Anterior cingulate cortex (tissue), 58 donors: ENCODE results near the gene CPB2.

Experiments
- DNase-seq, 58 donors: peaks; one replicate each; lab custom pipeline; 2025; lab: John Stamatoyannopoulos, UW

The CPB2 gene

GRCh38 chr13:46053162-46054012, 51.4 kb downstream of the CPB2 start:
- no peak for DNase-seq

DNA sequence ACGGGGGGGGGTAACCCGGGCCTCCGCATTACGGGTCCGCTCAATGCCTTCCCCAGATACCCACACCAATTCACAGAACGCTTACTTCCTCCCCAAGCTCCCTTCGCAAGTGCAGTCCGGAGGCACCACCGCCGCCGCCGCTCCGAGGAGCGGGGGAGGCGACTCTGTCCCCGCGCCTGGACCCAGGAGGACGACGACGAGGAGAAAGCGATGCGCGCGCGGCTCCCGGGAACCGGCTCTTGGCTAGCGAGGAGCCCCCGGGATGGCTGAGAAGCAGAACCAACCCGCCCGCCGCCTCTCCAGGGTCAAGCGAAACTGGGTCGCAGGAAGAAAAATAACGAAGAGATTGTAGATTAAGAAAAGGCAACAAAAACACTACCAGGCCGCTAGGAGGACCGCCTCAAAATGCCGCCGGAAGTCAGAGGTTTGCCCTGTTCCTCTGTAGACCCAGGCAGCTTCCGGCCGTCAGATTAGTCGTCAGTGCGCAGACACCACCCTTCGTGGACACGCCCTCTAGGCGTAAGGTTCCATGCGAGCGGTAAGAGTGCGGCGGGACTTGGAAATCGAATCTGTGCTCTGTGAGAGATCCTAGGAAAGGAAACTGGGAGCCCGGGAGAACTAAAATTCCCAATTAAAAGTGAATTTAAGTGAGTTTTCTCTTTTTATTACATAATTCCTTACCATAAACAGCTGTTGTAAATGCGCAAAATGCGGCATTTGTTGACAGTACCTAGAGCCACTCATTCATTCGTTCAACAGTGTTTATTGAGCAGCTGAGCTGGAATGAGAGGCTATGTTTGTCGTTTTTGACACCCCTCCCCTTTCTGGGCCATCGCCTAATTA, 52.3 kb downstream of the CPB2 start, which contains the start of gene ZC3H13:
Gene ZC3H13, minus strand, starts transcription at position 428 of the 843 bp plus-strand sequence. CDS start 7,239 bp downstream, outside the sequence.
- DNase-seq: peak; percentile 59 to 97 (median 90)

DNA sequence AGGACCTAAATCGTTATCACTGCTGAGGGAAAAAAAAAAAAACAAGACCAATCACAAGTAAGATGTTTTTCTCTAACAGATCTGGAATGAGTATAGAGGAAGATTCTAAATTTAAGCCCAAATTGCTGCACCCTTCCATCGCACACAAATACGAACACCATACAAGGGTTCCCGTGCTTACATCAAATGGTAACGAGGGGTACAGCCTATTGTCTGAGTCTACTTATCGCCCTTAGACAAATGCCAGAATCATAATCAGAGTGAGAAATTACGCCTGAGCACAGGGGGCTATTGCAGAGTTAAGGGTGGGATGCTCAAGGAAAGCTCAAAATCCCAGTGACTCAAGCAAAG, 52.9 kb downstream of the CPB2 start:
- no peak for DNase-seq

GRCh38 chr13:46050771-46051170, 54.1 kb downstream of the CPB2 start:
- no peak for DNase-seq

GRCh38 chr13:46045424-46045823, 59.4 kb downstream of the CPB2 start:
- no peak for DNase-seq

DNA sequence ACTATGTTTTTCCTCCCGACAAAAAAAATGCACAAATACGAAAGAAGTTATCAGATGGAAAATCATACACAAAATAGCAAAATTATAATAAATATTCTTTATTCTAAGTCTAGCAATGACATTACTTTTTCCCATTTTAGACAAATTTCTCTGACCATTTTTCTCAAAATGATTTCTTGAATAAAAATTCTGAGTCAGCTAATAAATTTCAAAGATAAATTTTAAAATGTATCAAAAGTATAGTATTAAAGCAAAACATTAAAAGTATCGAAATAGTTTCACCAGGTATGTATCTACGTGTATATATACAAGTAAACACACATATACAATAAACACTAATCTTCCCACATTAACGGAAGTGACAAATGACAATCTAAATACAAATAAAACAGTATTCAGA, 61.2 kb downstream of the CPB2 start:
- DNase-seq: no peak

- DNase-seq: no peak
Measured at GRCh38 chr13:46041419-46041839, 63.4 kb downstream of the CPB2 start.

DNA sequence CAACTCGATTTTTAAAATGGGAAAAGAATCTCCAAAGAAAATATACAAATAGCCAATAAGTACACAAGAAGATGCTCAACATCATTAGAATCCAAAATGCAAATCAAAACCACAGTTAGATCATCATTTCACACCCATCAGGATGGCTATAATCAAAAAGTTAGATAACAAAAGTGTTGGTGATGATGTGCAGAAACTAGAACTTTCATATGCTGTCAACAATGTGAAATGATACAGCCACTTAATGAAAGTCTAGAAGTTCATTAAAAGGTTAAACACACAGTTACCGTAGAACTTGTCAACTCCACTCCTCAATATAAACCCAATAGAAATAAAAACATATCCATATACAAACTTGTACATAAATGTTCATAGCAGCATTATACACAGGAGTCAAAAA, 64.1 kb downstream of the CPB2 start:
- DNase-seq: no peak

DNA sequence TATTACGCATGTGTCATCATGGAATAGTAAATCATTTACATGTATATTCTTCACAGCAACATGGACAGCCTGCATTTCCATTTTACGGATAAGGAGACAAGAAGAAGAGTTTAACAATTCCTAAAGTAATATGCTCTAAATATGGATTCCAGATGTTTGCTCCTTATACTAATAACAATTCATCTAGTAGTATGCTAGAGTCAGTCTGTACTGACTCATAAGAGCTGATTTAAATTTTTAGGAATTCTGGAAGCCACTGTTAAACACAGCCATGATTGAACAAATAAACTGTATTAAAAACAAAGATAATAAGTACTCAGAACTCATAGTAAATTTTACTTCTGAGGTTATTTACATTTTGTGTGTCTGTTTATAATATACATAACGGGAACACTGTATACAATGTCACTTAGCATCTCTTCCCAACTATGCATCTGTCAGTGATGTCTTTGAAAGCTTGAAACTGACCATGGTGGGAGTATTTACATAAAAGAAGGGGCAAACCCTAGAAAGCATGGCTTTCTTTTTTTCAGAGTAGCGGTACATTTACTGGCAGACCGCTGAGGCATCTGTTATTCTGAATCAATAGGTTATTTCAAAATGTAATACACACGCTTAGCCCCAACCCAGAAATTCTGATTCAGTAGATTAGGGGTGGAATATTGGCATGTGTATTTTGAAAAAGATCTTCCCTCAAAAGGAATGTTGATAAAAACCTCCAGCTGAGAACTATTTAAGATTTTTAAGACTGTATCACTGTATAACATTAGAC, 65.2 kb downstream of the CPB2 start:
- DNase-seq: no peak

DNA sequence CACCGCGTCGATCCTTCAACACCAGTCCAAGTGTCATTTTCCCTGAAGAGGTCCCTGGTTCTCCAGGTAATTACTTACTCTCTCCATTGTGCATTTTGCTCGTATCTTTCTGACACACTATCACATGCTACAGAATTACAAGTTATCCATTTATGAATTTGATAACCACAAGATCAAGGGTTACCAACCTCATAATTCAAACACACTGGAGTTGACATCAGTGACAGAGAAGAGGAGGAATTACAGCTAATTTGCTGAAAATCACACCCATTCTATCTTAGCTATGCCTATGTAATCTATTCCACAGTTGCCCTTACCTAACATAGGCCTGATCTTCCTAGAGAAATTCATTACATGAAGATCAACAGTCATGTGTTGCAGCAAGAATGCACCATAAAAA, 66.5 kb downstream of the CPB2 start:
- DNase-seq: no peak

DNA sequence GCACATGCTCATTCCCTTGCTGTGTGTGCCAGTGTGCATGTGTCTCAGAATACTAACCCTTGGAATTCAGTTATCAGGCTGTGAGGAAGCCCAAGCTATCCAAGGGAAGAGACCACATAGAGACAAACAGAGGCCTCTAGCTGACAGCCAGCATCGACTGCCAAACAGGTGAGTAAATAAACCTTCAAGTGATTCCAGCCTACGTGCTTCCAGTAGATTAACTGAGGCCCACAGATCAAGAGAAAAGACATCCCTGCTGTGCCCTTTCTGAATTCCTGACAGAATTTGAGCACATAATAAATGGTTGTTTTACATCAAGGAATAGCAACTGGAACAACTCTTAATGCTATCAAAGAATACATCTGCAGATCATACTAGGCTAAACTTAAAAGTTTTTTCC, 69.8 kb downstream of the CPB2 start:
- no peak for DNase-seq

- no peak for DNase-seq
Measured at GRCh38 chr13:46032341-46032740, 72.5 kb downstream of the CPB2 start.

- no peak for DNase-seq
Measured at GRCh38 chr13:46031581-46032263, 73.1 kb downstream of the CPB2 start.

DNA sequence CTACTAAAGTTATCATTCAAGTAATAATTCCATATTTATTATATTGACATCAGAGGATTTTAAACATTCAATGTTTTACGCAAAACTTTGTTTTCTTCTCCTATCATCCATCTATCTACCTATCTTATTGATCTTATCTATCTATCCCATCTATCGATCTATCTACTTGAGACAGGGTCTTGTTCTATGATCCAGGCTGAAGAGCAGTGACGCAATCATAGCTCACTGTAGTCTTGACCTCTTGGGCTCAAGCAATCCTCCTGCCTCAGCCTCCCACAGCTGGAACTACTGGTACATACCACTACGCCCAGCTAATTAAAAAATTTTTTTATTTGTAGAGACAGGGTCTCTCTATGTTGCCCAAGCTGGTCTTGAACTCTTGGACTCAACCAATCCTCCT, 79.7 kb downstream of the CPB2 start:
- DNase-seq: no peak

DNA sequence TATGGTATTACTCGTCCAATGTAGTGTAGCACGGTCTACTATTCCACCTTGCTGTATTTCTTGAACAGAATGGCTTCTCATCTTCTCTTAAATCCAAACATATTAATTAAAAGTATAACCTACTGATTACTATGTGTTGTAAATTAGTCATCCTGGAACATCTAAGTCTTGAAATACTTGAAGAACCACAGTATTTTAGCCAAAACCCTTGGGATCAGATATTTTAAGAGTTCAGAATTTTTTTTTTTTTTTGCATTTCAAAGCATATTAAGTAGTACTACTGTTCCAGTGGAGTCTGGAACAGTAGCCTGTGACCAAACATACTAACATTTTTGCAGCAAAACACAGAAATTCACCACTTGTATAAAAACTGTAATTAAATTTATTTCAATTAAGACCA, 82.4 kb downstream of the CPB2 start:
- DNase-seq: no peak

- DNase-seq: no peak
Measured at GRCh38 chr13:46016216-46016615, 88.6 kb downstream of the CPB2 start.

DNA sequence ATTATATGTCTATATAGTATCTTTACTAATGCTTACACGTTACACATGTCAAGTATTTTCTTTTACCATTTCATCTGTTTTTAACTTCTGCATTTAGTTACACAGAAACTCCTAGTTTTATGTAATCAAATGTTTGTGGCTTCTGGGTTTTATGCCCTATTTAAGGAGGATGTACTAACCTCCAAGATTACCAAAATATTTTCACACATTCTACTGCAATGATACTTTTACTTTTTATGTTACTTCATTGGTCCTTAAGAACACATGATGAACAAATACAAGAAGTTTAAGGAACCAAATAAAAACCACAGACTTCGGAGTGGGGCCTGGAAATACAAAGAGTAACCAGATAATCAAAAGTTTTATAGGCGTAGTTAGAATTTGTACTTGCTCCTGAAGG, 89.5 kb downstream of the CPB2 start:
- DNase-seq: no peak

DNA sequence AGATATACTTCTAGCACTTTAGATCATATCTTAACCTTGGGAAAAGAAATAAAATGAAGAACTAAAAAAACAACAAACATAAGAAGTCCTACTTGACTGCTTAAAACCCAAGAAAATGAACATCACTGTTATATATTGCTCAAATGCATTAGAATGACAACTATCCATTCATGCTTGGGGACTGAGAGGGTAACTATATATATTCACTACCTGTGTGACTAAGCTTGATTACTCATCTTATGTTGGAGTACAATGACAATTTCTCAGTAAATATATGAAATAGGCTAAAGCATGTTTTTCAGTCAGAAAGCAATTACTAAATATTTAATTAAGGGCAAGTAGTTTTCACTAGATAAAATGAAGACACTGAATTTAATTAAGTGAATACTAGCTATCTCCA, 92.4 kb downstream of the CPB2 start:
- no peak for DNase-seq

GRCh38 chr13:46010148-46010547, 94.7 kb downstream of the CPB2 start:
- DNase-seq: peak in 2 of 58 donors; percentile 2 to 3

GRCh38 chr13:46008631-46009030, 96.2 kb downstream of the CPB2 start:
- no peak for DNase-seq
